ENCODE data around the gene CDH26. TPM values are rescaled to one million over a fixed set of nuclear protein-coding genes. Genes with fewer than 3 reads are reported as not detected.

Gene CDH26
- total and polyA plus RNA-seq, 2 donors (not counting 1 experiment from before 2014, with no cell fraction given): 1.8 to 2.3 TPM

DNA sequence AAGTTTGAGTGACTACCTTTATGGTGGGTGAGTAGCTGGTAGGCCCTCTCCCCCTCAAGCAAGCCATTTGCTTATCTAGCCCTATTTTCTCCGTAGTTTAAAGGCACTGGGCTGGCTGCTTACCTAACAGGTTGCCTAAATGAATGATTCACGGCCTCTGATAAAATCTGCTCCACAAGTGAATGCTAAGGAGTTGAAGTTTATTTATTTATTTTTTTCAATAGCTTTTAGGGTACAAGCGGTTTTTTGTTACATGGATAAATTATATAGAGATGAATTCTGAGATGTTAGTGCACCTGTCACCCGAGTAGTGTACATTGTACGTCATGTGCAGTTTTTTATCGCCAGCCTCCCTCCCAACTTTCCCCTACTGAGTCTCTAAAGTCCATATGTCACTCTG lies 8.3 kb upstream of the CDH26 start:
- H3K4me3 Mint-ChIP-seq: no peak overlapping the region
- CTCF ChIA-PET: interaction anchor here (0.8 to 4.1 kb wide), 7 partner anchors 9 to 314 kb away, joined by 3 to 45 read pairs (median 4); partner anchors contain the start of genes CDH26, FAM217B, PPP1R3D and SYCP2
- no peaks in the 10 kb centered on the region for H3K9me3 ChIP-seq (ENCODE audit: control extremely low read depth in 1 of 3, control insufficient read depth in 2 of 3, insufficient read depth in 1 of 3, low read length in 2 of 3)
- no peak for ATAC-seq (ENCODE audit: low read depth)
- no peaks in the 10 kb centered on the region for H4K20me1 ChIP-seq (ENCODE audit: control insufficient read depth, insufficient read depth, low read length, poor library complexity, severe bottlenecking)
- H3K79me2 ChIP-seq (ENCODE audit: control insufficient read depth, insufficient read depth, low read length): no peaks in the 10 kb centered on the region
- H3K4me1 ChIP-seq (ENCODE audit: control insufficient read depth in 2 of 2, insufficient read depth in 2 of 2, low read length in 2 of 2): peaks cover 4 to 10% of the 10 kb centered on the region in 2 donors
- H3K27ac ChIP-seq (ENCODE audit: low read length in 2 of 2): no peak overlapping the region
- no peak overlapping the region for H3K4me3 ChIP-seq (ENCODE audit: control extremely low read depth in 1 of 5, extremely low read depth in 1 of 5, insufficient read depth in 1 of 5, low read depth in 2 of 5, low read length in 4 of 5)
- no peaks in the 10 kb centered on the region for H3K9me3 Mint-ChIP-seq (ENCODE audit: insufficient read depth)
- H3K36me3 ChIP-seq (replicated peaks in 1 of 2; ENCODE audit: control extremely low read depth in 1 of 2, control insufficient read depth in 1 of 2, extremely low read depth in 1 of 2, insufficient read depth in 2 of 2, low read length in 1 of 2): peaks cover 3 to 7% of the 10 kb centered on the region in 2 experiments
- no peaks in the 10 kb centered on the region for H3K27me3 ChIP-seq (replicated peaks in 1 of 4; ENCODE audit: control extremely low read depth in 1 of 4, control insufficient read depth in 3 of 4, insufficient read depth in 4 of 4, low read length in 3 of 4)
- 100% methylated on average over 1 of the region's 6 CpGs for WGBS (ENCODE audit: insufficient coverage)
- no peak overlapping the region for H3K9ac ChIP-seq (ENCODE audit: low read length)
- H3K27me3 Mint-ChIP-seq: no peaks in the 10 kb centered on the region
- TF ChIP-seq, protein P1, sequence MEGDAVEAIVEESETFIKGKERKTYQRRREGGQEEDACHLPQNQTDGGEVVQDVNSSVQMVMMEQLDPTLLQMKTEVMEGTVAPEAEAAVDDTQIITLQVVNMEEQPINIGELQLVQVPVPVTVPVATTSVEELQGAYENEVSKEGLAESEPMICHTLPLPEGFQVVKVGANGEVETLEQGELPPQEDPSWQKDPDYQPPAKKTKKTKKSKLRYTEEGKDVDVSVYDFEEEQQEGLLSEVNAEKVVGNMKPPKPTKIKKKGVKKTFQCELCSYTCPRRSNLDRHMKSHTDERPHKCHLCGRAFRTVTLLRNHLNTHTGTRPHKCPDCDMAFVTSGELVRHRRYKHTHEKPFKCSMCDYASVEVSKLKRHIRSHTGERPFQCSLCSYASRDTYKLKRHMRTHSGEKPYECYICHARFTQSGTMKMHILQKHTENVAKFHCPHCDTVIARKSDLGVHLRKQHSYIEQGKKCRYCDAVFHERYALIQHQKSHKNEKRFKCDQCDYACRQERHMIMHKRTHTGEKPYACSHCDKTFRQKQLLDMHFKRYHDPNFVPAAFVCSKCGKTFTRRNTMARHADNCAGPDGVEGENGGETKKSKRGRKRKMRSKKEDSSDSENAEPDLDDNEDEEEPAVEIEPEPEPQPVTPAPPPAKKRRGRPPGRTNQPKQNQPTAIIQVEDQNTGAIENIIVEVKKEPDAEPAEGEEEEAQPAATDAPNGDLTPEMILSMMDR (IDR thresholded peaks at IDR 0.05): no peak
- no peak for TF ChIP-seq EZH2 (IDR thresholded peaks at IDR 0.05; ENCODE audit: borderline replicate concordance, insufficient read depth, low read depth, low read length, poor library complexity, severe bottlenecking)
- H3K4me1 Mint-ChIP-seq: peaks cover 12% of the 10 kb centered on the region
- intact Hi-C loops (cut with micrococcal nuclease): loop anchor here (1.0 to 5.0 kb wide), 3 partner anchors 10 to 1277 kb away; partner anchors contain the start of genes FAM217B and PPP1R3D
- H2AFZ ChIP-seq (ENCODE audit: insufficient read depth, low read depth, low read length, poor library complexity, severe bottlenecking): no peak overlapping the region
- peak overlapping the region; percentile 46 for H3K27ac Mint-ChIP-seq
- DNase-seq: no peak
- H3K4me2 ChIP-seq (replicated peaks; ENCODE audit: low read depth, low read length, poor library complexity, severe bottlenecking): no peak overlapping the region
- POLR2A ChIA-PET: no interaction called here

DNA sequence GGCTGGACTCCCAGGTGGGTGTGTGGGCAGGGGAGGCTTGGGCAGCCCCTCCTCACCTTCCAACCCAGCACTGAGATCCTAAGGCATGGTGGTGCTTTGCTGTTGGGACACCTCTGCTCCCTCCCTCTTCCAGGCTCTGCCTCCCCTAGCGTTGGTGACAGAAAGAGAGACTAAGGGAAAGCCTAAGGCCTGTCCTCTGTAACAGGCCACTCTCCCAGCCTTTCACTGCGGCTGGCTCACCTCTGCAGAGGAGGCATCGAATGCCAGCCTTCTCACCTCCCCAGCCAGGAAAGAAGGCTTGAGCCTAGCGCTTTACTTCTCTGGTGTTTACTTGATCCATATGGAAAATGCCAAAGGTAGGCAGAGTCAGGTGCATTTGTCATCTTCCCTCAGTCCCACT lies 3.5 kb upstream of the CDH26 start:
- CTCF ChIA-PET: interaction anchor here (1.3 to 2.9 kb wide), 4 partner anchors 9 to 27 kb away, joined by 3 to 11 read pairs (median 6); partner anchors contain the start of genes FAM217B and PPP1R3D
- H3K4me1 ChIP-seq (ENCODE audit: control insufficient read depth in 2 of 2, insufficient read depth in 2 of 2, low read length in 2 of 2): no peaks in the 10 kb centered on the region
- intact Hi-C loops (cut with micrococcal nuclease): no loop called here
- Mint-ChIP-seq H3K4me1 (no peaks in the 10 kb centered on the region), H3K27me3 (no peaks in the 10 kb centered on the region), H3K4me3 (no peak overlapping the region), H3K27ac (no peak overlapping the region), H3K9me3 (ENCODE audit: insufficient read depth) (no peaks in the 10 kb centered on the region)
- no peaks in the 10 kb centered on the region for H3K27me3 ChIP-seq (replicated peaks in 1 of 4; ENCODE audit: control extremely low read depth in 1 of 4, control insufficient read depth in 3 of 4, insufficient read depth in 4 of 4, low read length in 3 of 4)
- no peak overlapping the region for H3K9ac ChIP-seq (ENCODE audit: low read length)
- no peak overlapping the region for H3K4me2 ChIP-seq (replicated peaks; ENCODE audit: low read depth, low read length, poor library complexity, severe bottlenecking)
- no peak for DNase-seq
- H4K20me1 ChIP-seq (ENCODE audit: control insufficient read depth, insufficient read depth, low read length, poor library complexity, severe bottlenecking): no peaks in the 10 kb centered on the region
- no peak overlapping the region for H3K27ac ChIP-seq (ENCODE audit: low read length in 2 of 2)
- WGBS (ENCODE audit: insufficient coverage): 100% methylated on average over 4 of the region's 4 CpGs
- no peak overlapping the region for H3K4me3 ChIP-seq (ENCODE audit: control extremely low read depth in 1 of 5, extremely low read depth in 1 of 5, insufficient read depth in 1 of 5, low read depth in 2 of 5, low read length in 4 of 5)
- H3K9me3 ChIP-seq (ENCODE audit: control extremely low read depth in 1 of 3, control insufficient read depth in 2 of 3, insufficient read depth in 1 of 3, low read length in 2 of 3): no peaks in the 10 kb centered on the region
- no peak overlapping the region for H2AFZ ChIP-seq (ENCODE audit: insufficient read depth, low read depth, low read length, poor library complexity, severe bottlenecking)
- POLR2A ChIA-PET: no interaction called here
- H3K79me2 ChIP-seq (ENCODE audit: control insufficient read depth, insufficient read depth, low read length): no peaks in the 10 kb centered on the region
- H3K36me3 ChIP-seq (replicated peaks in 1 of 2; ENCODE audit: control extremely low read depth in 1 of 2, control insufficient read depth in 1 of 2, extremely low read depth in 1 of 2, insufficient read depth in 2 of 2, low read length in 1 of 2): peaks cover 0 to 3% of the 10 kb centered on the region in 2 experiments
- TF ChIP-seq EZH2 (IDR thresholded peaks at IDR 0.05; ENCODE audit: borderline replicate concordance, insufficient read depth, low read depth, low read length, poor library complexity, severe bottlenecking): no peak
- TF ChIP-seq, protein P1 (IDR thresholded peaks at IDR 0.05): no peak
- ATAC-seq (ENCODE audit: low read depth): no peak

Data from B cell (primary cell).